T-cell (primary cell): ENCODE results near the gene KATNB1. TPM values are rescaled to one million over a fixed set of nuclear protein-coding genes. Genes with fewer than 3 reads are reported as not detected.

Experiments used
- total RNA-seq, 35 experiments: library from RNA in 6 of 35; stranded (reverse) in 6 of 35; fragments of 120-200 nt in 1 of 35; gene quantifications; one replicate each; pipeline versions ENCODE4 v1.2.1 to v1.2.4 and lab custom pipeline; 2013 to 2026

The KATNB1 gene
- total RNA-seq, 5 donors from 2014 or later (not counting 1 experiment from before 2014, with no cell fraction given), result 23.0 to 28.0 (median 25.5) TPM

Other genes with a start within 250 kb of the KATNB1 start
- 1 to 10 TPM; 2.2 to 4.1 (median 3.1) TPM for gene DOK4, start 249.3 kb upstream of the KATNB1 start, total RNA-seq
- gene CCDC102A, start 199.2 kb upstream of the KATNB1 start, total RNA-seq, result 10 to 100 TPM in 1 of 5 donors, 1 to 10 TPM in 4; 6.1 to 11.2 (median 6.6) TPM
- gene ADGRG5, start 193.1 kb upstream of the KATNB1 start, total RNA-seq, result 10 to 100 TPM in 1 of 5 donors, 1 to 10 TPM in 4; 1.5 to 10.2 (median 5.9) TPM
- 10 to 100 TPM in 4 of 5 donors, 1 to 10 TPM in 1; 7.8 to 91.7 (median 11.7) TPM for gene ADGRG1, start 107.1 kb upstream of the KATNB1 start, total RNA-seq
- 1 to 10 TPM in 1 of 5 donors, under 1 TPM in 3, not detected in 1; 0.16 to 1.8 (median 0.40) TPM for gene ADGRG3, start 67.5 kb upstream of the KATNB1 start, total RNA-seq
- gene DRC7, start 41.0 kb upstream of the KATNB1 start, total RNA-seq, result not detected
- 1 to 10 TPM in 4 of 5 donors, under 1 TPM in 1; 0.78 to 4.1 (median 2.7) TPM for gene KIFC3, start 66.7 kb downstream of the KATNB1 start, total RNA-seq
- not detected for gene CNGB1, start 235.4 kb downstream of the KATNB1 start, total RNA-seq